Vein endothelial cell (primary cell): Measurements from ENCODE around the gene MRRF. TPM values are rescaled to one million over a fixed set of nuclear protein-coding genes. Genes with fewer than 3 reads are reported as not detected.

Experiments
- small RNA-seq: library from RNA; depleted of rRNA; stranded (forward); fragments of <200 nt; gene quantifications from one replicate; pipeline ENCODE3, GENCODE V24; 2012
- total RNA-seq: library from RNA; depleted of rRNA; stranded (reverse); fragments of >200 nt; gene quantifications from 2 replicates; pipeline ENCODE4 v1.2.3, GENCODE V29; 2012

The MRRF gene
- 40.8 and 56.3 TPM in 2 replicates for total RNA-seq

DNA sequence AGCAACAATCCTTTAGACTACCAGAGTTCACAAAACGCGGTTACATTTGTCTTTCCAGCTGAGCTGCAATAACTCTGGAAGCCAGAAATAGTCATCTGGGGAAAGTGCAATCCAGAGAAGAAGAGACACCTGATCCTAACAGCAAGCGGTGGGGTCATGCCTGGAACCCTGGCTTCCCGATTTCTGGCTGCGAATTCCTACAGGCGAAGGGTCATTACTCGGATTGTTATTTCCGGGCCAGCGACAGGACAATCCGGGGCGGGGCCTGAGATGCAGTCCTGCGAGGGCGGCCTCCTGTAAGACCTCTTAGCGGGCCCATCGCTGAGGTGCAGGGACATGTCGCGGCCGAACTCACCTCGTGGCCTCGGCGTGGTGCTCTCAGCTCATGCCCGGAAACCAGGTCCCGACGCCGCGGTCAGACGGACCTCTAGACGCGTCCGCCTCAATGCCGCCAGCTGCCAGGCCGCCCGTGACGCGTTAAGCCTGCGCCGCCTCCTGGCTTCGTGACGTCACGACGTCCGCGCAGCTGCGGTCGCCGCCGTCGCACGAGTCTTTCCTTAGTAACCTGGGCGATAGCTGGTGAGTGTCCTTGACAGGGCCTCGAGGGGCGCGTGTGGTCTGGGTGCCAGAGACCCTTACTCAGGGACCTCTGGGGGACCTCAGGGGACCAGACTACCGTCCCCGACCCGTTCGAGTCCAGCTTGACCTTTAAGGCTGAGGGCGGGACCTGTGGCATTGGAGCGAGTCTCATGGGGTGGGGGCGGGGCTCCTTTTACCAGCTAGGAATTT is at the start of gene MRRF, which contains the start of gene RBM18:
MRRF (plus strand) TSS at position 523 of the 789 bp plus-strand sequence. CDS start 6,010 bp downstream, outside the sequence.
RBM18 (minus strand) TSS at position 481 of the 789 bp plus-strand sequence. CDS start 3,348 bp downstream, outside the sequence.

GRCh38 chr9:122228568-122229484 is 35.9 kb upstream of the MRRF start, which contains the start of gene LHX6:
Gene LHX6 (minus strand): TSS chr9:122228957. CDS start chr9:122228740, 217 bp downstream.

GRCh38 chr9:122370869-122371755 is 106.4 kb downstream of the MRRF start, which contains the start of gene PTGS1:
Gene PTGS1 (plus strand): TSS chr9:122371024. CDS start chr9:122371085, 61 bp downstream.

Small RNA genes lying within 50 kb of the gene (small RNA-seq; reads per million reads assigned to genes)
- not detected for gene AL162424.1

Other genes starting within 250 kb of the MRRF start
- gene TTLL11, start 171.6 kb upstream of the MRRF start, total RNA-seq: 5.3 and 5.9 TPM in 2 replicates
- gene NDUFA8, start 105.1 kb upstream of the MRRF start, total RNA-seq: 28.4 and 29.8 TPM in 2 replicates
- not detected in 2 replicates for gene MORN5, start 105.0 kb upstream of the MRRF start, total RNA-seq
- gene LHX6, start 35.9 kb upstream of the MRRF start, total RNA-seq: 10.1 and 36.1 TPM in 2 replicates
- gene RBM18, start within 50 bp of the MRRF start, total RNA-seq: 9.1 and 13.4 TPM in 2 replicates
- gene PTGS1, start 106.1 kb downstream of the MRRF start, total RNA-seq: 5.2 and 5.5 TPM in 2 replicates
- not detected in 2 replicates for gene OR1J1, start 213.0 kb downstream of the MRRF start, total RNA-seq
- gene OR1J2, start 245.9 kb downstream of the MRRF start, total RNA-seq: 0.19 TPM in 1 of 2 replicates, not detected in the other